GM12878 (cell line): Measurements from ENCODE around the gene GSTT4. TPM values are rescaled to one million over a fixed set of nuclear protein-coding genes. Genes with fewer than 3 reads are reported as not detected.

Experiments
- ATAC-seq: fragments of 200-7000 bp; cut with Tn5 transposase; 3 replicates; pipeline ENCODE4 v1.9.1; 2020; ENCODE audit warnings: mild to moderate bottlenecking, moderate library complexity
- BruUV-seq: library from RNA; stranded (reverse); fragments of 400-500 nt; replicated peaks from 2 replicates; lab custom pipeline; 2021; lab: Mats Ljungman, UMichigan
- CTCF ChIA-PET: fragments of 300-600 bp; sonication (Branson Sonifier 250); formaldehyde crosslinking; extraction: SDS; loops from one replicate; lab custom pipeline; 2021; ENCODE audit warnings: inconsistent platforms; lab: Yijun Ruan, JAX
- POLR2A ChIA-PET: fragments of 350-600 bp; formaldehyde crosslinking; extraction: SDS; loops from one replicate; lab custom pipeline; 2021; ENCODE audit warnings: inconsistent platforms; lab: Charles Lee
- RAD21 ChIA-PET: fragments of 300-600 bp; sonication (Branson Sonifier 250); formaldehyde crosslinking; loops from one replicate; lab custom pipeline; 2023; ENCODE audit warnings: antibody characterized with exemption; ENCODE audit not compliant: unreplicated experiment; lab: Charles Lee
- SMC1A ChIA-PET: fragments of 300-600 bp; sonication (Branson Sonifier 250); formaldehyde crosslinking; loops from one replicate; lab custom pipeline; 2023; ENCODE audit not compliant: unreplicated experiment, uncharacterized antibody; lab: Charles Lee
- DNase-seq: peaks from one replicate; pipeline ENCODE4 v3.0.0-alpha.2; 2011; ENCODE audit warnings: low read depth, low spot score
- FAIRE-seq: peaks from 3 replicates; lab custom pipeline; 2011; peaks lifted over from hg19 to GRCh38; lab: Jason Lieb, UNC
- H2AFZ ChIP-seq: 2 replicates; pipeline ENCODE4 v1.6.0; 2011; ENCODE audit warnings: low read depth, low read length, control low read depth; ENCODE audit not compliant: control insufficient read depth
- H3K27ac ChIP-seq: 2 replicates; pipeline ENCODE4 v1.5.1; 2011; ENCODE audit warnings: control low read depth; ENCODE audit not compliant: control insufficient read depth, insufficient read depth
- H3K27me3 ChIP-seq, 2 experiments: replicated peaks in 1 of 2; 2 replicates each; pipeline versions ENCODE4 v1.6.0 to v1.6.1; 2011; ENCODE audit warnings: low read length in 1 of 2; ENCODE audit not compliant: control insufficient read depth in 2 of 2, insufficient read depth in 2 of 2
- H3K36me3 ChIP-seq, 2 experiments: 2 replicates each; pipeline ENCODE4 v1.5.1; 2011; ENCODE audit warnings: low read length in 1 of 2; ENCODE audit not compliant: control insufficient read depth in 2 of 2, insufficient read depth in 2 of 2
- H3K4me1 ChIP-seq: 2 replicates; pipeline ENCODE4 v1.6.1; 2011; ENCODE audit warnings: mild to moderate bottlenecking, low read length, moderate library complexity, mixed read lengths; ENCODE audit not compliant: control insufficient read depth, insufficient read depth
- H3K4me2 ChIP-seq: 2 replicates; pipeline ENCODE4 v1.6.0; 2011; ENCODE audit warnings: control low read depth; ENCODE audit not compliant: control insufficient read depth, insufficient read depth
- H3K4me3 ChIP-seq: fragments of 200-600 bp; sonication (generic); 2 replicates; pipeline ENCODE4 v1.5.1; 2016
- H3K79me2 ChIP-seq: 2 replicates; pipeline ENCODE4 v1.6.0; 2011; ENCODE audit warnings: low read length; ENCODE audit not compliant: control insufficient read depth, insufficient read depth
- H3K9ac ChIP-seq: 2 replicates; pipeline ENCODE4 v1.8.0; 2011; ENCODE audit warnings: low read length, control low read depth, mixed read lengths; ENCODE audit not compliant: control insufficient read depth, insufficient read depth
- H3K9me3 ChIP-seq: replicated peaks from 3 replicates; pipeline ENCODE4 v1.5.1; 2011; ENCODE audit warnings: mild to moderate bottlenecking, low read length; ENCODE audit not compliant: control insufficient read depth, insufficient read depth
- H4K20me1 ChIP-seq: 2 replicates; pipeline ENCODE4 v1.6.0; 2011; ENCODE audit not compliant: control insufficient read depth, insufficient read depth
- BCL11A ChIP-seq: IDR thresholded peaks from 2 replicates; pipeline ENCODE4 v1.6.1; 2011; ENCODE audit warnings: low read depth, low read length
- BRCA1 ChIP-seq: IDR thresholded peaks from 2 replicates; pipeline ENCODE4 v1.6.1; 2011; ENCODE audit warnings: low read depth, low read length, improper control_type of control experiment
- CHD1 ChIP-seq: IDR thresholded peaks from 2 replicates; pipeline ENCODE4 v1.6.1; 2012; ENCODE audit warnings: low read depth, low read length, improper control_type of control experiment
- E2F8 ChIP-seq: fragments of 450-650 bp; IDR thresholded peaks from 2 replicates; pipeline ENCODE4 v1.6.1; 2018; ENCODE audit warnings: mild to moderate bottlenecking, low read depth, moderate library complexity; ENCODE audit not compliant: partially characterized antibody
- JUNB ChIP-seq: IDR thresholded peaks from 2 replicates; pipeline ENCODE4 v1.6.1; 2016; ENCODE audit warnings: antibody characterized with exemption, mild to moderate bottlenecking
- KAT2A ChIP-seq: conservative IDR thresholded peaks from 2 replicates; pipeline ENCODE4 v1.6.1; 2011; ENCODE audit warnings: low read depth, low read length; ENCODE audit not compliant: control insufficient read depth
- RELA ChIP-seq: fragments of 450-650 bp; IDR thresholded peaks from 2 replicates; pipeline ENCODE4 v1.8.0; 2014; ENCODE audit warnings: borderline replicate concordance; ENCODE audit not compliant: partially characterized antibody
- WRNIP1 ChIP-seq: IDR thresholded peaks from 2 replicates; pipeline ENCODE4 v1.6.1; 2011; ENCODE audit warnings: low read depth, low read length, improper control_type of control experiment, borderline replicate concordance
- WGBS: methylation state at CpG from one replicate; pipeline ENCODE4 v1.1.6; 2016; ENCODE audit warnings: low lambda C conversion rate; ENCODE audit not compliant: insufficient replicate concordance, insufficient coverage; ENCODE audit errors: missing lambda C conversion rate; 5-methylcytosine and 5-hydroxymethylcytosine counted together
- in situ Hi-C: fragments of 300-500 bp; cut with MboI; formaldehyde crosslinking; loops from 9 replicates; pipeline ENCODE4 v1.14.3; 2018; ENCODE audit warnings: mixed read lengths
- intact Hi-C: fragments of 100-400 bp; cut with micrococcal nuclease; formaldehyde crosslinking; loops from one replicate; pipeline ENCODE4 v1.14.2; 2022; ENCODE audit not compliant: unreplicated experiment
- polyA plus RNA-seq, 11 experiments: library from polyadenylated mRNA; depleted of rRNA in 4 of 11; unstranded in 6 of 11; stranded (reverse) in 5 of 11; fragments of >200 nt; fragmentation: Nextera tagmentation in 4 of 11; fragmentation: Illumina TruSeq in 1 of 11; extraction: Ambion mirVana in 4 of 11; extraction: Trizol in 1 of 11; gene quantifications; 1 replicate in 1 of 11; 2 replicates in 10 of 11; pipeline versions ENCODE4 v1.2.1 to v1.2.3, GENCODE V29; 2011 to 2016; ENCODE audit warnings: inconsistent platforms in 2 of 11, missing spikeins in 2 of 11, low read depth in 1 of 11
- total RNA-seq, 4 experiments: library from RNA; depleted of rRNA in 3 of 4; stranded (reverse); fragments of >200 nt in 3 of 4; fragmentation: Illumina TruSeq in 1 of 4; extraction: Trizol in 1 of 4; gene quantifications; 2 replicates each; pipeline versions ENCODE4 v1.2.1 to v1.2.3, GENCODE V29; 2013 to 2021
- TF ChIP-seq, protein P1 (sequence below): IDR thresholded peaks from 2 replicates; pipeline ENCODE4 v1.6.1; 2011; ENCODE audit warnings: low read depth, low read length, improper control_type of control experiment, borderline replicate concordance

GSTT4 gene
- total and polyA plus RNA-seq, 10 of the 15 experiments (the other 5 are each of a cell fraction or from before 2014, with no cell fraction given), result not detected

DNA sequence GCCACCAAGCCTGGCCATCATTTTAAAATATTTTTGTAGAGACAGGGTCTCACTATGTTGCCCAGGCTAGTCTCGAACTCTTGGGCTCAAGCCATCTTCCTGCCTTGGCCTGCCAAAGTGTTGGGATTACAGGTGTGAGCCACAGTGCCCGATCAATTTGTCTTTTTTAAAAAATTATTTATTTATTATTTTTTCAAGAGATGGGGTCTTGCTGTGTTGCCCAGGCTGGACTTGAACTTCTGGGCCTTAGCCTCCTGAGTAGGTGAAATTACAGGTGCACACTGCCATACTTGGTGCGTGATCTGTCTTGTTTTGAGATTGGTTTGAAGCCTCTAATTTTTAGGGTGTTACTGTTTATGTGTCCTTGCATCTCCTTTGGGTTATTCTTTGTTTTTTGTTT lies 16.1 kb upstream of the GSTT4 start:
- no TSS peak for BruUV-seq
- WGBS, result 94% methylated on average over 3 of the region's 3 CpGs
- Histone ChIP-seq H3K4me3 (no peak overlapping the region), H2AFZ (no peak overlapping the region), H3K9me3 (no peaks in the 10 kb centered on the region), H4K20me1 (no peaks in the 10 kb centered on the region), H3K4me2 (no peak overlapping the region), H3K9ac (no peak overlapping the region), H3K36me3 (peaks cover 0 to 1% of the 10 kb centered on the region in 2 experiments; a peak in 2 of 4 replicates), H3K79me2 (peaks cover 23% of the 10 kb centered on the region), H3K27ac (no peak overlapping the region), H3K4me1 (no peaks in the 10 kb centered on the region), H3K27me3 (no peaks in the 10 kb centered on the region)
- no peak for ATAC-seq
- in situ Hi-C loops, result no loop called here
- intact Hi-C loops, result no loop called here
- FAIRE-seq, result no peak
- RAD21 ChIA-PET, result no interaction called here
- CTCF ChIA-PET, result no interaction called here
- POLR2A ChIA-PET, result no interaction called here
- TF ChIP-seq, protein P1, sequence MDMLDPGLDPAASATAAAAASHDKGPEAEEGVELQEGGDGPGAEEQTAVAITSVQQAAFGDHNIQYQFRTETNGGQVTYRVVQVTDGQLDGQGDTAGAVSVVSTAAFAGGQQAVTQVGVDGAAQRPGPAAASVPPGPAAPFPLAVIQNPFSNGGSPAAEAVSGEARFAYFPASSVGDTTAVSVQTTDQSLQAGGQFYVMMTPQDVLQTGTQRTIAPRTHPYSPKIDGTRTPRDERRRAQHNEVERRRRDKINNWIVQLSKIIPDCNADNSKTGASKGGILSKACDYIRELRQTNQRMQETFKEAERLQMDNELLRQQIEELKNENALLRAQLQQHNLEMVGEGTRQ, result no peak
- TF ChIP-seq WRNIP1 (no peak), KAT2A (no peak), E2F8 (no peak), BRCA1 (no peak), CHD1 (no peak), BCL11A (no peak), JUNB (no peak), RELA (no peak)
- SMC1A ChIA-PET, result interaction anchor here (1.9 kb wide), 1 partner anchor 24 kb away, joined by 4 read pairs; no protein-coding TSS in a partner anchor
- DNase-seq, result no peak
